ENCODE measurements around the gene VSIG10. TPM values are rescaled to one million over a fixed set of nuclear protein-coding genes. Genes with fewer than 3 reads are reported as not detected.

Gene VSIG10
- total RNA-seq, 2 experiments from 2014 or later = 9.2 to 9.8 TPM

DNA sequence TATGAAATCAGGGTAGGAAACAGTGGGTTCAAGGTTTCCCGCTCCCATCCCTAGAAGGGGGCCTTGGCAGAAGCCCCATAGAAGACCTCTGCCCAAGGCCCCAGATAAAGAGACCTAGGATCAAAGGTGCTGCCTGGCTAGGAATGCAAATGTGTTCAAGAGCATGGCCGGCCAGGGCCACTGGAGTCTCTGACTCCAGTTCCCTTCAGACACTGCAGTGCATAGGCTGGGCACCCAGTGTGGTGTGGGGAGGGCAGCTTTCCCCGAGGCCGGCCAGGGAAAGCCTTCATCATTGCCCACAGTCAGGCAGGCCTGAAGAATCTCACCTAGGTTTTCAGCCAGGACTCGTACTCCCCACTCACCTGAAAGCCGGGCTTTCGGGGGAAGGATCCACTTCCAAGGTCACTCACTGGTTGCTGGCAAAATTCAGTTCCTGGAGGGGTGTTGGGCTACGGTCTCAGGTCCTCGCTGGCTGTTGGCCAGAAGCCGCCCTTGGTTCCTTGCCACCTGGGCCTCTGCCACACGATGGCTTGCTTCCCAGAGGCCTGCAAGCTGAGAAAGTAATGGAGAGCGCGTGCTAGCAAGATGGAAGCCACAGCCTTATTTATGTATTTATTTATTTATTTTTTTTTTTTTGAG, 22.4 kb upstream of the VSIG10 start:
- Histone ChIP-seq H3K27ac (ENCODE audit: low read depth, low read length, poor library complexity, severe bottlenecking) (no peak overlapping the region), H2AFZ (ENCODE audit: low read length) (no peak overlapping the region), H3K79me2 (ENCODE audit: insufficient read depth, low read depth, low read length) (no peaks in the 10 kb centered on the region), H3K4me2 (ENCODE audit: low read length) (no peak overlapping the region), H4K20me1 (ENCODE audit: insufficient read depth, low read length) (no peaks in the 10 kb centered on the region), H3K9me2 (ENCODE audit: insufficient read depth, low read length) (no peaks in the 10 kb centered on the region), H3K36me3 (ENCODE audit: insufficient read depth, low read length) (no peaks in the 10 kb centered on the region), H3K4me1 (ENCODE audit: insufficient read depth, low read length, poor library complexity, severe bottlenecking) (no peaks in the 10 kb centered on the region), H3K9me3 (ENCODE audit: low read length) (no peaks in the 10 kb centered on the region), H3K4me3 (ENCODE audit: low read depth, low read length, poor library complexity, severe bottlenecking) (no peak overlapping the region)
- POLR2A ChIA-PET = interaction anchor here (2.0 kb wide), 1 partner anchor 9 kb away, joined by 11 read pairs; the partner anchor contains the start of gene PEBP1
- CTCF ChIA-PET (ENCODE audit: unreplicated experiment) = no interaction called here
- TF ChIP-seq EZH2phosphoT487 (IDR thresholded peaks at IDR 0.05; ENCODE audit: borderline replicate concordance, low read depth, low read length) = no peak
- TF ChIP-seq, protein P1, sequence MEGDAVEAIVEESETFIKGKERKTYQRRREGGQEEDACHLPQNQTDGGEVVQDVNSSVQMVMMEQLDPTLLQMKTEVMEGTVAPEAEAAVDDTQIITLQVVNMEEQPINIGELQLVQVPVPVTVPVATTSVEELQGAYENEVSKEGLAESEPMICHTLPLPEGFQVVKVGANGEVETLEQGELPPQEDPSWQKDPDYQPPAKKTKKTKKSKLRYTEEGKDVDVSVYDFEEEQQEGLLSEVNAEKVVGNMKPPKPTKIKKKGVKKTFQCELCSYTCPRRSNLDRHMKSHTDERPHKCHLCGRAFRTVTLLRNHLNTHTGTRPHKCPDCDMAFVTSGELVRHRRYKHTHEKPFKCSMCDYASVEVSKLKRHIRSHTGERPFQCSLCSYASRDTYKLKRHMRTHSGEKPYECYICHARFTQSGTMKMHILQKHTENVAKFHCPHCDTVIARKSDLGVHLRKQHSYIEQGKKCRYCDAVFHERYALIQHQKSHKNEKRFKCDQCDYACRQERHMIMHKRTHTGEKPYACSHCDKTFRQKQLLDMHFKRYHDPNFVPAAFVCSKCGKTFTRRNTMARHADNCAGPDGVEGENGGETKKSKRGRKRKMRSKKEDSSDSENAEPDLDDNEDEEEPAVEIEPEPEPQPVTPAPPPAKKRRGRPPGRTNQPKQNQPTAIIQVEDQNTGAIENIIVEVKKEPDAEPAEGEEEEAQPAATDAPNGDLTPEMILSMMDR (conservative IDR thresholded peaks at IDR 0.05; ENCODE audit: low read length) = no peak
- intact Hi-C loops (cut with micrococcal nuclease; ENCODE audit: unreplicated experiment) = no loop called here
- no peak for DNase-seq (ENCODE audit: low spot score)
- BruUV-seq (replicated peaks) = no TSS peak

- Histone ChIP-seq H3K4me1 (ENCODE audit: insufficient read depth, low read length, poor library complexity, severe bottlenecking) (peaks cover under 1% of the 10 kb centered on the region), H4K20me1 (ENCODE audit: insufficient read depth, low read length) (no peaks in the 10 kb centered on the region), H3K79me2 (ENCODE audit: insufficient read depth, low read depth, low read length) (no peaks in the 10 kb centered on the region), H3K4me2 (ENCODE audit: low read length) (no peak overlapping the region), H3K9me2 (ENCODE audit: insufficient read depth, low read length) (no peaks in the 10 kb centered on the region), H3K27ac (ENCODE audit: low read depth, low read length, poor library complexity, severe bottlenecking) (no peak overlapping the region), H2AFZ (ENCODE audit: low read length) (no peak overlapping the region), H3K4me3 (ENCODE audit: low read depth, low read length, poor library complexity, severe bottlenecking) (no peak overlapping the region), H3K36me3 (ENCODE audit: insufficient read depth, low read length) (no peaks in the 10 kb centered on the region), H3K9me3 (ENCODE audit: low read length) (no peaks in the 10 kb centered on the region)
- POLR2A ChIA-PET = interaction anchor here (2.0 kb wide), 1 partner anchor 10 kb away, joined by 11 read pairs; the partner anchor contains the start of gene PEBP1
- BruUV-seq (replicated peaks) = no TSS peak
- CTCF ChIA-PET (ENCODE audit: unreplicated experiment) = no interaction called here
- TF ChIP-seq, protein P1 (conservative IDR thresholded peaks at IDR 0.05; ENCODE audit: low read length) = no peak
- no peak for TF ChIP-seq EZH2phosphoT487 (IDR thresholded peaks at IDR 0.05; ENCODE audit: borderline replicate concordance, low read depth, low read length)
- intact Hi-C loops (cut with micrococcal nuclease; ENCODE audit: unreplicated experiment) = no loop called here
- DNase-seq (ENCODE audit: low spot score) = no peak
These were observed 21.9 kb upstream of the VSIG10 start for GRCh38 chr12:118125743-118126118.

GRCh38 chr12:118124333-118124874, 20.6 kb upstream of the VSIG10 start:
- BruUV-seq (replicated peaks) = no TSS peak
- CTCF ChIA-PET (ENCODE audit: unreplicated experiment) = no interaction called here
- intact Hi-C loops (cut with micrococcal nuclease; ENCODE audit: unreplicated experiment) = no loop called here

More at GRCh38 chr12:118124333-118124874, 20.6 kb upstream of the VSIG10 start:
- Histone ChIP-seq H3K4me3 (ENCODE audit: low read depth, low read length, poor library complexity, severe bottlenecking) (no peak overlapping the region), H3K4me2 (ENCODE audit: low read length) (no peak overlapping the region), H3K79me2 (ENCODE audit: insufficient read depth, low read depth, low read length) (no peaks in the 10 kb centered on the region), H3K9me3 (ENCODE audit: low read length) (no peaks in the 10 kb centered on the region), H3K9me2 (ENCODE audit: insufficient read depth, low read length) (no peaks in the 10 kb centered on the region), H3K27ac (ENCODE audit: low read depth, low read length, poor library complexity, severe bottlenecking) (no peak overlapping the region), H3K4me1 (ENCODE audit: insufficient read depth, low read length, poor library complexity, severe bottlenecking) (peaks cover 5% of the 10 kb centered on the region), H2AFZ (ENCODE audit: low read length) (no peak overlapping the region), H4K20me1 (ENCODE audit: insufficient read depth, low read length) (no peaks in the 10 kb centered on the region), H3K36me3 (ENCODE audit: insufficient read depth, low read length) (no peaks in the 10 kb centered on the region)
- DNase-seq (ENCODE audit: low spot score) = no peak
- POLR2A ChIA-PET = interaction anchor here (2.0 kb wide), 1 partner anchor 11 kb away, joined by 11 read pairs; the partner anchor contains the start of gene PEBP1
- TF ChIP-seq, protein P1 (conservative IDR thresholded peaks at IDR 0.05; ENCODE audit: low read length) = no peak
- TF ChIP-seq EZH2phosphoT487 (IDR thresholded peaks at IDR 0.05; ENCODE audit: borderline replicate concordance, low read depth, low read length) = no peak
